Hepatocyte (in vitro differentiated cells): ENCODE results near the gene TCN2.

ENCODE experiments used
- CTCF ChIP-seq: fragments of 200-600 bp; sonication (generic); IDR thresholded peaks from 2 replicates; pipeline ENCODE4 v1.5.1; 2016; ENCODE audit warnings: antibody characterized with exemption, mild to moderate bottlenecking; ENCODE audit not compliant: poor library complexity
- EZH2 ChIP-seq: fragments of 200-600 bp; sonication (generic); IDR thresholded peaks from 2 replicates; pipeline ENCODE4 v1.6.1; 2016; ENCODE audit warnings: antibody characterized with exemption, mild to moderate bottlenecking, borderline replicate concordance
- EZH2phosphoT487 ChIP-seq: fragments of 200-600 bp; sonication (generic); IDR thresholded peaks from one replicate; pipeline ENCODE4 v1.6.1; 2018; ENCODE audit warnings: antibody characterized with exemption, mild to moderate bottlenecking, low read depth, moderate library complexity; ENCODE audit not compliant: unreplicated experiment, severe bottlenecking

- TF ChIP-seq CTCF (no peak), EZH2 (no peak), EZH2phosphoT487 (no peak)
Observed at GRCh38 chr22:30586414-30586813, 20.6 kb upstream of the TCN2 start.
